Urothelium cell line (cell line): ENCODE data around the gene IGFBPL1.
A peak's percentile ranks its signal among the peaks of the same experiment; 100 is the strongest.
"Not testable (repeated sequence)": the region's sequence is repeated elsewhere in the genome, so short reads cannot be mapped to it uniquely, and the experiment has no call there.

Experiments
- DNase-seq: peaks from one replicate; pipeline ENCODE4 v3.0.0; 2011; ENCODE audit warnings: low spot score, mixed read lengths
- FAIRE-seq: peaks from 2 replicates; lab custom pipeline; 2011; peaks lifted over from hg19 to GRCh38; lab: Jason Lieb, UNC

The IGFBPL1 gene

GRCh38 chr9:38380872-38381534 is 43.3 kb downstream of the IGFBPL1 start:
- peak; percentile 17 for FAIRE-seq
- peak; percentile 26 for DNase-seq

- DNase-seq (no peak), FAIRE-seq (no peak)
Measured at GRCh38 chr9:38380230-38380871, 43.9 kb downstream of the IGFBPL1 start.

- not testable (repeated sequence) for DNase-seq, FAIRE-seq
Measured at GRCh38 chr9:38377336-38378083, 46.7 kb downstream of the IGFBPL1 start.

GRCh38 chr9:38376021-38376670 is 48.1 kb downstream of the IGFBPL1 start:
- FAIRE-seq: no peak
- no peak for DNase-seq

GRCh38 chr9:38375572-38375963 is 48.7 kb downstream of the IGFBPL1 start:
- FAIRE-seq: no peak
- DNase-seq: no peak

GRCh38 chr9:38374847-38375571 is 49.2 kb downstream of the IGFBPL1 start:
- no peak for FAIRE-seq
- DNase-seq: no peak

- DNase-seq (no peak), FAIRE-seq (no peak)
Measured at GRCh38 chr9:38373679-38374078, 50.6 kb downstream of the IGFBPL1 start.

- FAIRE-seq: no peak
- DNase-seq: no peak
Measured at GRCh38 chr9:38372762-38373619, 51.3 kb downstream of the IGFBPL1 start.

GRCh38 chr9:38371495-38371894 is 52.8 kb downstream of the IGFBPL1 start:
- FAIRE-seq (no peak), DNase-seq (peak; percentile 63)

GRCh38 chr9:38370176-38370575 is 54.1 kb downstream of the IGFBPL1 start:
- DNase-seq (no peak), FAIRE-seq (no peak)

GRCh38 chr9:38368731-38369130 is 55.5 kb downstream of the IGFBPL1 start:
- DNase-seq (no peak), FAIRE-seq (no peak)

GRCh38 chr9:38367898-38368297 is 56.4 kb downstream of the IGFBPL1 start:
- no peak for FAIRE-seq

GRCh38 chr9:38363589-38363925 is 60.7 kb downstream of the IGFBPL1 start:
- FAIRE-seq: peak; percentile 66
- DNase-seq: no peak

More at GRCh38 chr9:38367898-38368297, 56.4 kb downstream of the IGFBPL1 start:
- DNase-seq: no peak

GRCh38 chr9:38362852-38363588 is 61.2 kb downstream of the IGFBPL1 start:
- peak; percentile 50 for FAIRE-seq
- peak; percentile 71 for DNase-seq

- DNase-seq (no peak), FAIRE-seq (no peak)
Measured at GRCh38 chr9:38361473-38361850, 62.8 kb downstream of the IGFBPL1 start.

- DNase-seq (no peak), FAIRE-seq (no peak)
Measured at GRCh38 chr9:38360839-38361472, 63.3 kb downstream of the IGFBPL1 start.

- DNase-seq: no peak
- no peak for FAIRE-seq
Measured at GRCh38 chr9:38359689-38360385, 64.4 kb downstream of the IGFBPL1 start.

GRCh38 chr9:38359297-38359653 is 65.0 kb downstream of the IGFBPL1 start:
- FAIRE-seq (no peak), DNase-seq (no peak)
